ENCODE measurements around the gene MIB2.

DNA sequence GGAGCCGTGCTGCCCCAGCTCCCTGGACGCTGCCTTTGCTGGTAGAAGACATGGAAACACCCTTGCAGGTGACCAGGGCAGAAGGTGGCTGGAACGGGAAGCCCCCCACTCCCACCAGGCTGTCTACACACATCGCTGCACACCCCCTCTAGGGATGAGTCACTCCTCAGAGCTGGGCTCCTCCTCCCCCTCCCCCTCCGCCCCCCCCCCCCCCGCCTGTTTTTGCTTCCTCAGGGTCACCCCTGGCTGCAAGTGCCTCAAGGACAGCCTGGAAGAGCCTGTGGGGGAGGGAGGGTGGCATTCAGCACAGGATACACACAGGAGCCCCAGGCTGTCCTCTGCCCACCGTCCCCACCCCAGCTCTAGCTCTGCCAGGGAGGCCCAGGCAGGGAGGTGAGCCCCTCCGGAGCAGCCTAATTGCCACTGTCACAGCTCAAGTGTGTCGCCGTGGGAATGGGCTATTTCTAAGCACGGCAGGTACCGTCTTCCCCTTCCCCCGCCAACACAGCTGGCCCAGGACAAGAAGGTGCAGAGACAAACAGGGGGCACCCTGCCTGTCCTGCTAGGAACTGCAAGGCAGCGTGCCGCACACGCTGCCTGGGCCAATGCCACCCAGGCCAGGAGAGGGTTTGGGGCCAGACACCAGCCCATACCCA lies 17.9 kb upstream of the MIB2 start:
- TF ChIP-seq POLR2AphosphoS5 (IDR thresholded peaks at IDR 0.05) (no peak), POLR2A (IDR thresholded peaks at IDR 0.05; ENCODE audit: low read depth) (no peak)
- TF ChIP-seq, protein P1, sequence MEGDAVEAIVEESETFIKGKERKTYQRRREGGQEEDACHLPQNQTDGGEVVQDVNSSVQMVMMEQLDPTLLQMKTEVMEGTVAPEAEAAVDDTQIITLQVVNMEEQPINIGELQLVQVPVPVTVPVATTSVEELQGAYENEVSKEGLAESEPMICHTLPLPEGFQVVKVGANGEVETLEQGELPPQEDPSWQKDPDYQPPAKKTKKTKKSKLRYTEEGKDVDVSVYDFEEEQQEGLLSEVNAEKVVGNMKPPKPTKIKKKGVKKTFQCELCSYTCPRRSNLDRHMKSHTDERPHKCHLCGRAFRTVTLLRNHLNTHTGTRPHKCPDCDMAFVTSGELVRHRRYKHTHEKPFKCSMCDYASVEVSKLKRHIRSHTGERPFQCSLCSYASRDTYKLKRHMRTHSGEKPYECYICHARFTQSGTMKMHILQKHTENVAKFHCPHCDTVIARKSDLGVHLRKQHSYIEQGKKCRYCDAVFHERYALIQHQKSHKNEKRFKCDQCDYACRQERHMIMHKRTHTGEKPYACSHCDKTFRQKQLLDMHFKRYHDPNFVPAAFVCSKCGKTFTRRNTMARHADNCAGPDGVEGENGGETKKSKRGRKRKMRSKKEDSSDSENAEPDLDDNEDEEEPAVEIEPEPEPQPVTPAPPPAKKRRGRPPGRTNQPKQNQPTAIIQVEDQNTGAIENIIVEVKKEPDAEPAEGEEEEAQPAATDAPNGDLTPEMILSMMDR (IDR thresholded peaks at IDR 0.05) = no peak
